ENCODE data around the gene B3GNT8. TPM values are rescaled to one million over a fixed set of nuclear protein-coding genes. Genes with fewer than 3 reads are reported as not detected.

B3GNT8 gene
- total and polyA plus RNA-seq, 2 donors from 2014 or later: 4.4 to 6.5 TPM

- Histone ChIP-seq H3K9ac (ENCODE audit: low read length in 3 of 3) (no peak overlapping the region), H3K4me3 (ENCODE audit: low read length in 3 of 3) (no peak overlapping the region), H3K4me1 (ENCODE audit: control insufficient read depth in 2 of 3, insufficient read depth in 2 of 3, low read depth in 1 of 3, low read length in 3 of 3) (no peaks in the 10 kb centered on the region), H3K36me3 (ENCODE audit: control insufficient read depth in 2 of 3, insufficient read depth in 3 of 3, low read length in 3 of 3) (peaks cover 4 to 51% (median 28%) of the 10 kb centered on the region in 3 donors), H3K27me3 (ENCODE audit: control insufficient read depth, insufficient read depth, low read length) (no peaks in the 10 kb centered on the region), H3K27ac (ENCODE audit: low read depth in 2 of 2, low read length in 2 of 2) (no peak overlapping the region), H3K9me3 (ENCODE audit: control insufficient read depth in 2 of 3, insufficient read depth in 1 of 3, low read length in 3 of 3) (no peaks in the 10 kb centered on the region)
- no peak for FAIRE-seq
- intact Hi-C loops (cut with DNase I): no loop called here
- TF ChIP-seq, protein P1, sequence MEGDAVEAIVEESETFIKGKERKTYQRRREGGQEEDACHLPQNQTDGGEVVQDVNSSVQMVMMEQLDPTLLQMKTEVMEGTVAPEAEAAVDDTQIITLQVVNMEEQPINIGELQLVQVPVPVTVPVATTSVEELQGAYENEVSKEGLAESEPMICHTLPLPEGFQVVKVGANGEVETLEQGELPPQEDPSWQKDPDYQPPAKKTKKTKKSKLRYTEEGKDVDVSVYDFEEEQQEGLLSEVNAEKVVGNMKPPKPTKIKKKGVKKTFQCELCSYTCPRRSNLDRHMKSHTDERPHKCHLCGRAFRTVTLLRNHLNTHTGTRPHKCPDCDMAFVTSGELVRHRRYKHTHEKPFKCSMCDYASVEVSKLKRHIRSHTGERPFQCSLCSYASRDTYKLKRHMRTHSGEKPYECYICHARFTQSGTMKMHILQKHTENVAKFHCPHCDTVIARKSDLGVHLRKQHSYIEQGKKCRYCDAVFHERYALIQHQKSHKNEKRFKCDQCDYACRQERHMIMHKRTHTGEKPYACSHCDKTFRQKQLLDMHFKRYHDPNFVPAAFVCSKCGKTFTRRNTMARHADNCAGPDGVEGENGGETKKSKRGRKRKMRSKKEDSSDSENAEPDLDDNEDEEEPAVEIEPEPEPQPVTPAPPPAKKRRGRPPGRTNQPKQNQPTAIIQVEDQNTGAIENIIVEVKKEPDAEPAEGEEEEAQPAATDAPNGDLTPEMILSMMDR (IDR thresholded peaks at IDR 0.05; ENCODE audit: borderline replicate concordance, extremely low read depth, insufficient read depth): no peak
- no peak for DNase-seq
These were observed 6.9 kb downstream of the B3GNT8 start for GRCh38 chr19:41420101-41420880.

DNA sequence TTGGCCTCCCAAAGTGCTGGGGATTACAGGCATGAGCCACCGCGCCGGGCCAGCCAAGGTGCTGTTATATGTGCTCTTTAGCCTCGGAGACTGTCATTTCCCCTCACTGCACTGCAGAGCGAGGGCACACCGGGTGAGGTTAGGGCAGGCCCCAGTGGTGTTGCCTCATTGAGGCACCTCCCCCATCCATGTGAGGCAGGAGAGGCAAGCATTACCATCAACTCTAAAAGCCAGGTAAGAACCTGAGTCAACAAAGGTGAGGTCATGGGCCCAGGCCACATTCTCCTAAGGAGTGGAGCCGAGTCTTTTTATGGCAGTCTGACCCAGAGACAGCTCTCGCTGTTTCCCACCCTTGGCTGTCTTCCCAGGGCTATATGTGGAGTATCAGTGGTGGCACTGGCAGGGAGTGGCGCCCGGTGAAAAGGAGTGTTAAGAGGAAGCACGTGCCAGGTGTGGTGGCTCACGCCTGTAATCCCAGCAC is 10.9 kb downstream of the B3GNT8 start:
- H3K4me3 ChIP-seq (ENCODE audit: low read length in 3 of 3): no peak overlapping the region
- TF ChIP-seq, protein P1 (IDR thresholded peaks at IDR 0.05; ENCODE audit: borderline replicate concordance, extremely low read depth, insufficient read depth): no peak
- FAIRE-seq: no peak
- H3K36me3 ChIP-seq (ENCODE audit: control insufficient read depth in 2 of 3, insufficient read depth in 3 of 3, low read length in 3 of 3): peaks cover 4 to 60% (median 30%) of the 10 kb centered on the region in 3 donors
- no peaks in the 10 kb centered on the region for H3K4me1 ChIP-seq (ENCODE audit: control insufficient read depth in 2 of 3, insufficient read depth in 2 of 3, low read depth in 1 of 3, low read length in 3 of 3)
- no peak overlapping the region for H3K9ac ChIP-seq (ENCODE audit: low read length in 3 of 3)
- no peaks in the 10 kb centered on the region for H3K9me3 ChIP-seq (ENCODE audit: control insufficient read depth in 2 of 3, insufficient read depth in 1 of 3, low read length in 3 of 3)
- no peak overlapping the region for H3K27ac ChIP-seq (ENCODE audit: low read depth in 2 of 2, low read length in 2 of 2)
- no peaks in the 10 kb centered on the region for H3K27me3 ChIP-seq (ENCODE audit: control insufficient read depth, insufficient read depth, low read length)
- peak in 1 of 5 donors; percentile 42 for DNase-seq
- intact Hi-C loops (cut with DNase I): no loop called here

DNA sequence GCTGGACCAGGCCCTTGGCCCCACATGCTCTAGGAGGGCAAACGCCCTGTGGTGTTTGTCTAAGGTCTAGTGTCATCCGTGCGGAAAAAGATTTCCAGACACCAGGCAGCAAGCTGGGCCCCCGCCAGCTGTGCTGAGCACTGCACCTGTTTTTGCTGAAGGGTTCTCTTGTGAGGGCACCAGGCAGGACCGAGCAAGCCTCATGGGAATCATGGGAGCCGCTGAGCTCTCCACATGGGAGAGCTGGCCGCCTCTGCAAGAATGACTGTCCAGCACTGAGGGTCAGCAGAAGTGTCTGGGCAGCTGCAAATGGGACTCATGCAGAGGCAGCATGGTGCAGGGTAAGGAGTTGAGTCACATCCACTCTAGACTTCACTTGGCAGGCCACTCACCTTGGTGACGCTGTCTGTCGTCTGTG is 12.0 kb downstream of the B3GNT8 start:
- Histone ChIP-seq H3K9ac (ENCODE audit: low read length in 3 of 3) (no peak overlapping the region), H3K4me1 (ENCODE audit: control insufficient read depth in 2 of 3, insufficient read depth in 2 of 3, low read depth in 1 of 3, low read length in 3 of 3) (peaks cover 0 to 1% (median 0%) of the 10 kb centered on the region in 3 donors), H3K4me3 (ENCODE audit: low read length in 3 of 3) (no peak overlapping the region), H3K27ac (ENCODE audit: low read depth in 2 of 2, low read length in 2 of 2) (no peak overlapping the region), H3K36me3 (ENCODE audit: control insufficient read depth in 2 of 3, insufficient read depth in 3 of 3, low read length in 3 of 3) (peaks cover 4 to 56% (median 32%) of the 10 kb centered on the region in 3 donors), H3K27me3 (ENCODE audit: control insufficient read depth, insufficient read depth, low read length) (no peaks in the 10 kb centered on the region), H3K9me3 (ENCODE audit: control insufficient read depth in 2 of 3, insufficient read depth in 1 of 3, low read length in 3 of 3) (no peaks in the 10 kb centered on the region)
- no peak for FAIRE-seq
- DNase-seq: no peak
- intact Hi-C loops (cut with DNase I): no loop called here
- TF ChIP-seq, protein P1 (IDR thresholded peaks at IDR 0.05; ENCODE audit: borderline replicate concordance, extremely low read depth, insufficient read depth): no peak
